HepG2 (cell line): Measurements from ENCODE around the gene MYBPC2.

ENCODE experiments used
- ARNT ChIP-seq: fragments of 450-650 bp; IDR thresholded peaks from 2 replicates; pipeline ENCODE4 v1.6.1; 2017
- ZNF331 ChIP-seq: sonication (generic); formaldehyde crosslinking; IDR thresholded peaks from 2 replicates; pipeline ENCODE4 v1.4.0; 2020; ENCODE audit warnings: missing genetic modification reagents
- ZNF563 ChIP-seq: sonication (generic); formaldehyde crosslinking; IDR thresholded peaks from 2 replicates; pipeline ENCODE4 v1.8.0; 2022; ENCODE audit warnings: mild to moderate bottlenecking, moderate library complexity, missing genetic modification reagents
- TF ChIP-seq, protein P1 (sequence below): sonication (generic); formaldehyde crosslinking; IDR thresholded peaks from 2 replicates; pipeline ENCODE4 v1.5.0; 2020; ENCODE audit warnings: mild to moderate bottlenecking, missing genetic modification reagents, moderate library complexity

DNA sequence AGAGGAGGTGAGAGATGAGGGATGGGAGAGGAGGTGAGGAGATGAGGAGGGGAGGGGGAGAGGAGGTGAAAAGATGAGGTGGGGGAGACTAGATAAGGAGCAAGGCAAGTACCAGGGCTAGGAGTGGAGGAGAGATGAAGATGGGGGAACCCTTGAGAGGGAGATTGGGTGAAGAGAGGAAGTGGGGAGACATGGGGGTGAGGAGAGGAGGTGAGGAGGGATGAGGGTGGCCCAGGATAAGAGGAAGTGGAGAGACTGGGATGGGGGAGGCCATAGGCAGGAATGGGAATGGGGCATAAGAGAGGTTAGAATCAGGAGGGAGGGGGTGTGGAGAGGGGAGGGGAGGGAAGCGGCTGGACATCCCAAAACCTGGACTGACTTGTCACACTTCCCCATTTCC is 26.9 kb downstream of the MYBPC2 start:
- TF ChIP-seq ZNF331, result no peak
- no peak for TF ChIP-seq ZNF563 (CRISPR knock-in tag)
- TF ChIP-seq, protein P1, sequence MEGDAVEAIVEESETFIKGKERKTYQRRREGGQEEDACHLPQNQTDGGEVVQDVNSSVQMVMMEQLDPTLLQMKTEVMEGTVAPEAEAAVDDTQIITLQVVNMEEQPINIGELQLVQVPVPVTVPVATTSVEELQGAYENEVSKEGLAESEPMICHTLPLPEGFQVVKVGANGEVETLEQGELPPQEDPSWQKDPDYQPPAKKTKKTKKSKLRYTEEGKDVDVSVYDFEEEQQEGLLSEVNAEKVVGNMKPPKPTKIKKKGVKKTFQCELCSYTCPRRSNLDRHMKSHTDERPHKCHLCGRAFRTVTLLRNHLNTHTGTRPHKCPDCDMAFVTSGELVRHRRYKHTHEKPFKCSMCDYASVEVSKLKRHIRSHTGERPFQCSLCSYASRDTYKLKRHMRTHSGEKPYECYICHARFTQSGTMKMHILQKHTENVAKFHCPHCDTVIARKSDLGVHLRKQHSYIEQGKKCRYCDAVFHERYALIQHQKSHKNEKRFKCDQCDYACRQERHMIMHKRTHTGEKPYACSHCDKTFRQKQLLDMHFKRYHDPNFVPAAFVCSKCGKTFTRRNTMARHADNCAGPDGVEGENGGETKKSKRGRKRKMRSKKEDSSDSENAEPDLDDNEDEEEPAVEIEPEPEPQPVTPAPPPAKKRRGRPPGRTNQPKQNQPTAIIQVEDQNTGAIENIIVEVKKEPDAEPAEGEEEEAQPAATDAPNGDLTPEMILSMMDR, result no peak
- no peak for TF ChIP-seq ARNT
